Kidney (tissue), 22 donors: Measurements from ENCODE around the gene CMTM7. TPM values are rescaled to one million over a fixed set of nuclear protein-coding genes. Genes with fewer than 3 reads are reported as not detected.

Source experiments
- DNase-seq, 5 donors: peaks; one replicate each; pipeline ENCODE4 v3.0.0-alpha.2; 2013 to 2020
- FAIRE-seq: peaks from 2 replicates; lab custom pipeline; 2012; peaks lifted over from hg19 to GRCh38; lab: Jason Lieb, UNC
- H3K27ac ChIP-seq, 2 donors: one replicate each; pipeline ENCODE4 v1.7.0; 2013; ENCODE audit warnings: low read depth in 2 of 2, low read length in 2 of 2, inconsistent platforms in 1 of 2
- H3K27me3 ChIP-seq: one replicate; pipeline ENCODE4 v1.7.1; 2013; ENCODE audit warnings: low read length, inconsistent platforms; ENCODE audit not compliant: control insufficient read depth, insufficient read depth
- H3K36me3 ChIP-seq, 3 donors: one replicate each; pipeline versions ENCODE4 v1.7.0 to v1.7.1; 2013; ENCODE audit warnings: low read length in 3 of 3, control low read depth in 1 of 3, inconsistent platforms in 1 of 3; ENCODE audit not compliant: insufficient read depth in 3 of 3, control insufficient read depth in 2 of 3
- H3K4me1 ChIP-seq, 3 donors: one replicate each; pipeline versions ENCODE4 v1.7.0 to v1.7.1; 2013; ENCODE audit warnings: low read length in 3 of 3, inconsistent platforms in 1 of 3, low read depth in 1 of 3; ENCODE audit not compliant: control insufficient read depth in 2 of 3, insufficient read depth in 2 of 3
- H3K4me3 ChIP-seq, 3 donors: one replicate each; pipeline versions ENCODE4 v1.7.0 to v1.8.1; 2013; ENCODE audit warnings: low read length in 3 of 3, control low read depth in 1 of 3, inconsistent platforms in 1 of 3
- H3K9ac ChIP-seq, 3 donors: one replicate each; pipeline versions ENCODE4 v1.7.0 to v1.7.1; 2013; ENCODE audit warnings: low read length in 3 of 3, control low read depth in 1 of 3, inconsistent platforms in 1 of 3
- H3K9me3 ChIP-seq, 3 donors: one replicate each; pipeline versions ENCODE4 v1.7.0 to v1.7.1; 2013; ENCODE audit warnings: low read length in 3 of 3, control low read depth in 1 of 3, inconsistent platforms in 1 of 3; ENCODE audit not compliant: control insufficient read depth in 2 of 3, insufficient read depth in 1 of 3
- intact Hi-C: fragments of 100-400 bp; cut with DNase I; formaldehyde crosslinking; loops from one replicate; pipeline ENCODE4 v1.11.1; 2022
- long read RNA-seq, 10 donors: library from polyadenylated mRNA in 1 of 10; unstranded in 1 of 10; transcript quantifications; one replicate each; pipeline ENCODE4 v2.0.0 and lab custom pipeline, GENCODE V29; 2021 to 2026
- polyA plus RNA-seq: library from polyadenylated mRNA; stranded (reverse); fragments of 350-450 nt; fragmentation: Illumina TruSeq; extraction: RNeasy Lipid Tissue Mini Kit (QIAGEN cat#74804); gene quantifications from one replicate; pipeline ENCODE4 v1.2.3, GENCODE V29; 2014; ENCODE audit warnings: low read depth, low replicate concordance; ENCODE audit not compliant: insufficient read depth
- total RNA-seq: library from RNA; stranded (reverse); fragmentation: NEBNext Ultra II Directional; extraction: Animal tissue kit (Norgen Biotek cat#: 25700); gene quantifications from one replicate; pipeline ENCODE4 v1.2.1, GENCODE V29; 2021
- TF ChIP-seq, protein P1 (sequence below): IDR thresholded peaks from 3 replicates; pipeline ENCODE4 v1.5.1; 2012; ENCODE audit warnings: mild to moderate bottlenecking, moderate library complexity, borderline replicate concordance; ENCODE audit not compliant: insufficient read depth; ENCODE audit errors: extremely low read depth
- donor health status: control.
- donor health status: control.
- donor health status: control.
- donor health status: control.
- donor health status: control.
- donor health status: DM: yes; HTN: yes; CAD: no.
- donor health status: Normal renal cell carcinoma (clear cell type).

CMTM7 gene, protein sequence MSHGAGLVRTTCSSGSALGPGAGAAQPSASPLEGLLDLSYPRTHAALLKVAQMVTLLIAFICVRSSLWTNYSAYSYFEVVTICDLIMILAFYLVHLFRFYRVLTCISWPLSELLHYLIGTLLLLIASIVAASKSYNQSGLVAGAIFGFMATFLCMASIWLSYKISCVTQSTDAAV
- total RNA-seq (38.2 TPM), polyA plus RNA-seq (26.0 TPM)
- long read RNA-seq, donor 1, transcript CMTM7-201 (5 exons, 2,038 nt): major isoform, 16 of 22 reads
- long read RNA-seq, donor 1, partial matches to known transcripts: 0 of 22 reads
- long read RNA-seq, donor 1, other reads (novel, unspliced or antisense): 0 of 22 reads
- long read RNA-seq, donor 2, transcript CMTM7-201 (5 exons, 2,038 nt): major isoform, 15 of 42 reads
- long read RNA-seq, donor 2, partial matches to known transcripts: 15 of 42 reads
- long read RNA-seq, donor 2, other reads (novel, unspliced or antisense): 10 of 42 reads
- long read RNA-seq, donor 3, transcript CMTM7-202 (4 exons, 1,214 nt): minor isoform, 5 of 16 reads
- long read RNA-seq, donor 3, transcript CMTM7-201 (5 exons, 2,038 nt): major isoform, 10 of 16 reads
- long read RNA-seq, donor 3, partial matches to known transcripts: 0 of 16 reads
- long read RNA-seq, donor 3, other reads (novel, unspliced or antisense): 0 of 16 reads
- long read RNA-seq, donor 4, transcript CMTM7-201 (5 exons, 2,038 nt): major isoform, 13 of 15 reads
- long read RNA-seq, donor 4, partial matches to known transcripts: 0 of 15 reads
- long read RNA-seq, donor 4, other reads (novel, unspliced or antisense): 0 of 15 reads
- long read RNA-seq, donor 5: 0 reads
- long read RNA-seq, donor 6, transcript CMTM7-201 (5 exons, 2,038 nt): major isoform, 10 of 11 reads
- long read RNA-seq, donor 6, partial matches to known transcripts: 0 of 11 reads
- long read RNA-seq, donor 6, other reads (novel, unspliced or antisense): 0 of 11 reads
- long read RNA-seq, donor 7, transcript CMTM7-201 (5 exons, 2,038 nt): major isoform, 29 of 57 reads
- long read RNA-seq, donor 7, partial matches to known transcripts: 10 of 57 reads
- long read RNA-seq, donor 7, other reads (novel, unspliced or antisense): 16 of 57 reads
- long read RNA-seq, donor 8, transcript CMTM7-201 (5 exons, 2,038 nt): major isoform, 9 of 46 reads
- long read RNA-seq, donor 8, partial matches to known transcripts: 0 of 46 reads
- long read RNA-seq, donor 8, other reads (novel, unspliced or antisense): 33 of 46 reads
- long read RNA-seq, donor 9, transcript CMTM7-201 (5 exons, 2,038 nt): major isoform, 7 of 10 reads
- long read RNA-seq, donor 9, partial matches to known transcripts: 0 of 10 reads
- long read RNA-seq, donor 9, other reads (novel, unspliced or antisense): 0 of 10 reads
- long read RNA-seq, donor 10, transcript CMTM7-201 (5 exons, 2,038 nt): major isoform, 14 of 63 reads
- long read RNA-seq, donor 10, partial matches to known transcripts: 0 of 63 reads
- long read RNA-seq, donor 10, other reads (novel, unspliced or antisense): 46 of 63 reads

DNA sequence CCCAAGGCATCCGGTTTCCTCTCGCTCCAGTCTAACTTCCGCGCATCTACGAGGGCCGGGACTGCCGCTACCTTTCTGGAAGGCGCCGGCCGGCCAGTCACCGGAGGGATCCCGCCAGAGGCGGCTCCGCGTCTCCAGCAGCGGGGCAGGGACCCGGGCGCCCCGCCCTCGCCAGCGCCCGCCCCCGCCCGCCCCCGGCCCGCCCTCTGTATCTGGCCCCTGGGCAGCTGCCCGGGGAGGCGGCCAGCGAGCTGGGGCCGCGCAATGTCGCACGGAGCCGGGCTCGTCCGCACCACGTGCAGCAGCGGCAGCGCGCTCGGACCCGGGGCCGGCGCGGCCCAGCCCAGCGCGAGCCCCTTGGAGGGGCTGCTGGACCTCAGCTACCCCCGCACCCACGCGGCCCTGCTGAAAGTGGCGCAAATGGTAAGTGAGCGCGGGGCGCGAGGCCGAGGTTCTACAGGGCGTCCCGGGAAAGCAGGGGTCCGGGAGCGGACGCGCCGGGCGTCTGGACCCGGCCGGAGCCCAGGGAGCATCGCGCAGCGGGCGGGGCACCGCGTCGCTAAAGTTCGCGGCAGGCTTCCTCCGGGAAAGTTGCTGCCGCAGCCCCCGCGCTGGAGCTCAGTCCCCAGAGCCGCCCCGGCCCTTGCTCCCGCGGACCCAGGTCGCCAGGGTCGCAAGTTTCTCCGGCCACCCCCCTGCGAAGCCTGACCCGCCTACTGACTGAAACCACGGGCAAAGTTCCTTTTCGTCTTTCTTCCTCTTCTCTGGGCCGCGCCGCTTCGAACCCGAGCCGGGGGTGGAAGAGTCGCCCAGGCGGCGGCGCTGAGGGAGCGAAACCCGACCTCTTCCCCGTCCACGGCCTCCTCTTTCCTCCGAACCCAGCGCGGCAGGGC, at the start of gene CMTM7:
Gene CMTM7, plus strand, starts transcription at position 211 of the 893 bp plus-strand sequence. Its CDS starts 54 bp downstream, at position 265.
- DNase-seq (peak; percentile 88 to 94 (median 89)), FAIRE-seq (no peak)
- no peaks in the 10 kb centered on the region for H3K27me3 ChIP-seq
- H3K9ac ChIP-seq: peak within 1 kb of the TSS; percentile 1 to 75 (median 51)
- peak within 1 kb of the TSS; percentile 78 to 87 for H3K27ac ChIP-seq
- H3K36me3 ChIP-seq: no peaks in the 10 kb centered on the region
- peaks cover 0 to 2% (median 0%) of the 10 kb centered on the region in 3 donors for H3K4me1 ChIP-seq
- TF ChIP-seq, protein P1, sequence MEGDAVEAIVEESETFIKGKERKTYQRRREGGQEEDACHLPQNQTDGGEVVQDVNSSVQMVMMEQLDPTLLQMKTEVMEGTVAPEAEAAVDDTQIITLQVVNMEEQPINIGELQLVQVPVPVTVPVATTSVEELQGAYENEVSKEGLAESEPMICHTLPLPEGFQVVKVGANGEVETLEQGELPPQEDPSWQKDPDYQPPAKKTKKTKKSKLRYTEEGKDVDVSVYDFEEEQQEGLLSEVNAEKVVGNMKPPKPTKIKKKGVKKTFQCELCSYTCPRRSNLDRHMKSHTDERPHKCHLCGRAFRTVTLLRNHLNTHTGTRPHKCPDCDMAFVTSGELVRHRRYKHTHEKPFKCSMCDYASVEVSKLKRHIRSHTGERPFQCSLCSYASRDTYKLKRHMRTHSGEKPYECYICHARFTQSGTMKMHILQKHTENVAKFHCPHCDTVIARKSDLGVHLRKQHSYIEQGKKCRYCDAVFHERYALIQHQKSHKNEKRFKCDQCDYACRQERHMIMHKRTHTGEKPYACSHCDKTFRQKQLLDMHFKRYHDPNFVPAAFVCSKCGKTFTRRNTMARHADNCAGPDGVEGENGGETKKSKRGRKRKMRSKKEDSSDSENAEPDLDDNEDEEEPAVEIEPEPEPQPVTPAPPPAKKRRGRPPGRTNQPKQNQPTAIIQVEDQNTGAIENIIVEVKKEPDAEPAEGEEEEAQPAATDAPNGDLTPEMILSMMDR: no peak
- intact Hi-C loops: no loop called here
- H3K4me3 ChIP-seq: peak within 1 kb of the TSS; percentile 60 to 71 (median 64)
- no peaks in the 10 kb centered on the region for H3K9me3 ChIP-seq

DNA sequence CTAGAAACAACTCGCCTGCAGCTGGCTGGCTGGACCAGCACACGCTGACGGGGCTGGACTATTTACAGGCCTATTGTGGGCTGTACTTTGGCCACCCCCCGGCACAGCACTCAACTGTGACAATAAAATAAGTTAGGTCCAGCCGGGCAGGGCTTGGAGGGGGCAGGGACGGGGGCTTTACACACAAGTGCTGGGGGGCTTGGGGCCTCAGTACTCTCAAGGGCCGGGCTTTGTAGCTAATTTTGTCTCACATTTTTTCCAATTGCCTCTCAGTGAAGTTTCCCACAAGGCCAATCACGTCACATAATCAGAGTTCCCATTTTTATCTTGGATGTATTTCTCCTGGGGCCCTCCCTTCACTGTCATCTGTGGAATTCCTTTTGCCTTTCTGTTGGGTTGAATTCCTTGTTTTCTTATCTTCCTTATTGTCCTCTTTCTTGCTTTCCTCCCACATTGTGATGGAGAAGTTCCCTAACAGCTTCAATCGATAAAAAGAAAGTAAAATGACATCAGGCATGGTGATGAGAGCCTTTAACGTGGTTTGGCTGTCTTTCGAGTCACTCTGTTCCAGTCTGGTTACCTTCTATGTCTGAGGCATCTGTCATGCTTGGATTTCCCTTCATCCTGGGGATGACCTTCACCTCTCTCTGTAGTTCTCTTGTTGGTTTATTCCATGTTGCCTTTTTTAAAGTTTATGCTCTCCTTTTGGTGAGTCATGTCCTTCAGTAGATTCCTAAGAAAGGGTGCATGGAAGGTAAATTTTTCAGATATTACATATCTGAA, 44.1 kb upstream of the CMTM7 start:
- Histone ChIP-seq H3K4me3 (peak overlapping the region in 2 of 3 donors; percentile 23 to 43), H3K4me1 (peaks cover 0 to 4% (median 2%) of the 10 kb centered on the region in 3 donors), H3K27ac (no peak overlapping the region), H3K9ac (no peak overlapping the region), H3K27me3 (no peaks in the 10 kb centered on the region), H3K9me3 (no peaks in the 10 kb centered on the region), H3K36me3 (no peaks in the 10 kb centered on the region)
- FAIRE-seq (no peak), DNase-seq (peak in 3 of 5 donors; percentile 20 to 47 (median 43))
- TF ChIP-seq, protein P1: no peak
- intact Hi-C loops: no loop called here
